HG02763 (cell line): ENCODE measurements around the gene GRIN1.

ENCODE experiments used
- ATAC-seq: cut with Tn5 transposase; IDR thresholded peaks from one replicate; pipeline ENCODE4 v1.9.1; 2021; ENCODE audit warnings: mild to moderate bottlenecking, moderate library complexity; ENCODE audit not compliant: unreplicated experiment

GRIN1 gene

DNA sequence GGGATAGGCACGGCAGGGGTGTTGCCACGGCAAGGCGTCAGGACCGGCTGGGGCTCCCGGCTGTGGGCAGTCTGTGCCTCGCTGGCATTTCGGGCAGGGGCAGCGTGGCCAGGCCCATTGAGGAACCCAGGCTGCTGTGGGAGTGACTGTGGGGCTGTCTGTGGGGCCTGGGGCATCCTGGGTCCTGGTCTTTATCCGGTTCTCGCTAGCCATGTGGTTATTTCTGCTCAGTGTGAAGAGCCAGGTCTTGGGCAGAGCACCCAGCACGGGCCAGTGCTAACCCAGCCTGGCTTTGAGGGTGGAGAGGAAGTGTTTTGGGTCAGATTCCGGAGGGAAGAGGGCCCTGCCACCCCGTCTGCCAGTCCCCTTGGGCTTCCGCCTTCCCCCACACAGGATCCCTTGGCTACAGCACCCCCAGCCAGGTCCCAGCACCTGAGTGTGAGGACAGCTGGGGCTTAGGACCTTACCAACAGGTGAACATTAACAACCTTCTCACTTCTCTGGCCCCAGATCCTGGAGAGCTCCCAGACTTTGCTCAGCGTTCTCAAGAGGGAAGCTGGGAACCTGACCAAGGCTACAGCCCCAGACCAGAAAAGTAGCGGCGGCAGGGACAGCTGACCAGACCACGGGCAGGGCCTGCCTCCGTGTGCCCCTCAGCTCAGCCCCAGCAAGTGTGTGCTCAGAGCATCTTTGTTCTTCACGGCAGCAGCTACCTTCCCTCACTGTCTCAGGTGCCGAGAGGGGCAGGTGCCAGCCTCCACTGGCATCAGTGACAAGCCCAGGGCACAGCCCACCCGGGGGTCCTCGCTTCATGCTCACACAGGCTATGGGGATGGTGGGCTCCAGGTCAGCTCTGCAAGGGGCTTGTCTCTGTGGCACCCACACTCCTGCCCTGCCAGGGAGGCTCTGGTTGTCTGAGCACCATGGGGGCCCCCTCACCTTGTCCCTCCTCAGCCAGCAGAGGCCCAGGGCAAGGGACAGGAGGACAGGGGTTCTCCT, 50.6 kb downstream of the GRIN1 start:
- ATAC-seq: no peak

DNA sequence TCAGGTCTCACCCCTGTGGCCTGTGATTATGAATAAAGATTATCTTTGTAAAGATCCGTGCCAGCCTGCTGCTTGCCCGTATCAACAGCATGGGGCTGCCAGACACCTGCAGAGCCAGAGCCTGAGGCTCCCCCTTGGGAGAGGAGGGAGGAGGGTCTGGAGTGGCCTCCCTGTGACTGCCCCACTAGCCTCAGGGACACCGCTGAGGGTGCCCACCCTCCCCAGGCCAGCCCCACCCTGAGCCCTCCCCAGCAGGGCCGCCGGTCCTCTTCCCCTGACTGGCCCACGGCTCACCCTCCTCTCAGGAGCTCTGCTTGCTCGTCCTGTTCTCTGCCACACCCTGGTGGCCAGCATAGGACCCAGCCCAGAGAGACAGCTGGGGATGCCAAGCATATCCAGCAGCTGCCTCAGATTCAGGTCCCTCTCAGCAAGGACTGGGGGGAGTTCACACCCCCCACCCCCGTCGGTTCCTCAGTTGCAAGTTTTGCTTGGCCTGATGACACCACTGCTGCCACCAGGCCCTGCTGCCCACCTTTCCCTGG, 51.4 kb downstream of the GRIN1 start:
- ATAC-seq: no peak

DNA sequence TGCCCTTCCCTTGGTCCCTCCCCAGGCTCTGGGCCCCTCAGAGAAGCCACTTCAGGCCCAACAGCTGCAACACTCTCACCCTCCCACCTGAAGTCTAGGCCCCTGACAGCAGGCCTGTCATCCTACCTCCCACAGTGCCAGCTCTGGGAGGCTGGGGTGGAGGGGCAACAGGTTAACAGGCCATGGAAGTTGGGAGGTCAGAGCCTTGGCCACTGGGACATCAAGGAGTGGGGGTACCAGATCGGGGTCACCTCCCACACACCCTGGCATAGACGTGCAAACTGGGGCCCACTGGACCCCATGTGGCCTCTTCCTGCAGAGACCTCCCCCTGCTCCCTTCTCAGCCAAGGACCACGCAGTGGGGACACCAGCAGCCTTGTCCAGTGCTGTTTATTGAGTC, 52.3 kb downstream of the GRIN1 start:
- no peak for ATAC-seq

DNA sequence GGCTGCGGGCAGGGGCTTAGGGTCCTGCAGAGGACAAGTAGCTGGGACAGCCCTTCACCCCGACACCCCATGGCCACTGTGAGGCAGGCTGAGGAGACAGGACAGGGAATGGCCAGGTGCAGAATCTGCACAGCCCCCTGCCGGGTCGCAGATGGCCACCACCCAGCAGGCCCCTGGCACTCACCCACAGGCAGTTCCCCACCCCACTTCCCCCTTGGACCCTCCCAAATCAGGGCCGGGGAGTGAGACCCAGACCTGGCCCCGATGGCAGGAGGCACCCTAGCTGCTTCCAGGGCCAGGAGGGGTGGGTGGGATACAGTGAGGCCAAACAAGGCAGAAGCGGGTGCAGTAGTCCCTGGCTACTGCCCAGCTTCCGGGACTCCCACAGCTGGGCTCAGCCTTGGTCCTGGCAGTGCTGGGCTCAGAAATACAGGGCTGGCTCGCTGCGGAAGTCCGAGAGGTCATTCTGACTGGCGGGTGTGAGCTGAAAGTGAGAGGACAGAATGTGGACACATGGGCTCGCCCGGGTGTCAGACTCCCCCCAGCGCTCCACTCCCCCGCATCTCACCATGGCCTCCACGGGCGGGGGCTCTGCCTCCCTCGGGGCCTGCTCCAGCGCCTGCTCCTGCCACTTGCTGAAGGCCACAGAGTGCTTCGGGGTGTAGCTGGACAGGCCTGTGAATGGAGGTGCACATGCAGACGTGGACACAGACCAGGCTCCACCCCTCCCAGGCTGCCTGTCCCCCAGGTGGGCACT, 52.9 kb downstream of the GRIN1 start:
- no peak for ATAC-seq

DNA sequence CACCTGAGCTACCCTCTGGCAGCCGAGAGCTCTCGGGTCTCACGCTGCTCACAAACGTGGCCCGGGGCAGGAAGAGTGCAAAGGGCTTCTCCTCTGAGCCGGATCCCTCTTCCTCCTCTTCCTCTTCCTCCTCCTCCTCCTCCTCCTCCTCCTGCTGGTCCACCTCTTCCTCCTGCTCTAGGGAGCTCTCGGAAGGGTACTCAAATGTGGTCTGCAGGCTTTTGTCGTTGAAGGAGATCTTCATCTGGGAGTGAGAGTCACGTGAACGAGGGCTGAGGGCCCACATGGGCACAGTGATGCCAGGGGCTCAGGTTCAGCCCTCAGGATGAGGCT, 53.5 kb downstream of the GRIN1 start:
- no peak for ATAC-seq

DNA sequence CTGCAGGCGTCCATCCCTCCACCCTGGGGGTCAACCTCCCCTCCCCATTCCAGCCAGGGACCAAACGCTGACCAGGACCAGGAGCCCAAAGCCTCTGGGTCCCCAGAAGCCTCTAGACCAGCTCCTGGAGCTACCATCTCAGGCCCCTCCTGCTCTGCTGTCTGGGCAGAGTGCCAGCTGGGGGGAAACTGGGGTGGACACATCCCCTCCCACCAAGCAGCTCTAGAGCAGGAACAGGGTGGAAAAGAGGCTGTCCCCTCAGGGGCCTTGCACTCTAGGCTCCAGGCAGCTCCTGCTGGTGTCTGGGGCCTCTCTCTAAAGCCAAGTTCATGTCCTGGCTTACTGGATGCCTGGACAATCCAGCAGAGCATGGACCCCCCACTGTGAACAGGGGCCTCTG, 53.9 kb downstream of the GRIN1 start:
- ATAC-seq: no peak

DNA sequence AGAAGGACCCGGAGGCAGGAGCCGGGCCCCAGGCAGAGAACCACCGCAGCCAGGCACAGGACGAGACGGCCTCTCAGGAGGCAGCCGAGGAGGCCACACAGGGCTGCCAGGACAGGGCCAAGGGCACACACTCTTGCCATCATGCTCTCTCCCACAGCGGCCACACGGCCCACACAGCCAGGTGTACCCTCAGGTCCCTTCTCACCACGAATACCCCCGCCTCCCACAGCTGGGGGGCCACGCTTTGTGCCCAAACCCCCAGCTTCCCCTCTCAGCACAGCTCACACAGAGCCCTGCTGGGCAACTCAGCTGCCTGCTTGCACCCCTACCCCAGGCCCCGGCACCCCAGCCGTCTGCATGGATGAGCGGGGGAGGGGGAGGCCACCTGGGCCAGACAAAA, 54.8 kb downstream of the GRIN1 start:
- ATAC-seq: no peak

DNA sequence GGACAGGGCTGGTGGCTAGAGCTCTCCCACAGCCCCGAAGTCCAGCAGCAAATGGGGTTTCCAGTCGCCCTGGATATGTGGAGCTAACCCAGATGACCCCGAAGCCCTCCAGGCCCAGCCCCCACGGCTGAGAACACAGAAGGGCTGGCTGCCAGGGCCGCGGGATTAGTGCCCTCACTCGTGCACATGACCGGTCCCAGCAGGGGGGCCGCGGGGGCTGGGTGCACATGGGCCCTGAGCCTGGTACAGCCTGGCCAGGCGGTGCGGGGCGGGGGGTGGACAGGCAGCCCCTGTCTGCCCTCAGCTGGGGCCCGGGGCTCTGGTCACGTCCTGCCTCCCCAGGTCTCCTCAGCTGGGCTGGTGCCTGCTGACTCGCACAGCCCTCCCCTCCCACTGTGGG, 55.4 kb downstream of the GRIN1 start:
- ATAC-seq: no peak

DNA sequence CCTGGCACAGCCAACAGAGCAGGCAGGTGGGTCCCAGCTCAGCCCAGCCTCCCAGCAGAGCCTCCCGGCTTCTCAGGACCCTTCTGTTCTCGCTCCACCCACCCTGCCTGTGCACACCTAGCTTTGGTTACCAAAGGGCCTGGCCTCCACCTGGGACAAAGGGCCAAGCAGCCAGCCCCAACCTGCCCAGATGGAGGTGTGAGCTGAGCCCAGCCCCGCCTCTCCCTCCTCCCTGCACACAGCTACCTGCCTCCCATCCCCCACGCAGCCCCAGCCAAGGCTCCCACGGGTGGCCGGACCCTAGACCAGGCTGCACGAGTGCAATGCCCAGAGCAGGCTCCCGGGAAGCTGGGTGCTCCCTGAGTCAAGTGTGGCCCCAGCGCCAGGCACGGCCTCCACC, 56.0 kb downstream of the GRIN1 start:
- no peak for ATAC-seq

DNA sequence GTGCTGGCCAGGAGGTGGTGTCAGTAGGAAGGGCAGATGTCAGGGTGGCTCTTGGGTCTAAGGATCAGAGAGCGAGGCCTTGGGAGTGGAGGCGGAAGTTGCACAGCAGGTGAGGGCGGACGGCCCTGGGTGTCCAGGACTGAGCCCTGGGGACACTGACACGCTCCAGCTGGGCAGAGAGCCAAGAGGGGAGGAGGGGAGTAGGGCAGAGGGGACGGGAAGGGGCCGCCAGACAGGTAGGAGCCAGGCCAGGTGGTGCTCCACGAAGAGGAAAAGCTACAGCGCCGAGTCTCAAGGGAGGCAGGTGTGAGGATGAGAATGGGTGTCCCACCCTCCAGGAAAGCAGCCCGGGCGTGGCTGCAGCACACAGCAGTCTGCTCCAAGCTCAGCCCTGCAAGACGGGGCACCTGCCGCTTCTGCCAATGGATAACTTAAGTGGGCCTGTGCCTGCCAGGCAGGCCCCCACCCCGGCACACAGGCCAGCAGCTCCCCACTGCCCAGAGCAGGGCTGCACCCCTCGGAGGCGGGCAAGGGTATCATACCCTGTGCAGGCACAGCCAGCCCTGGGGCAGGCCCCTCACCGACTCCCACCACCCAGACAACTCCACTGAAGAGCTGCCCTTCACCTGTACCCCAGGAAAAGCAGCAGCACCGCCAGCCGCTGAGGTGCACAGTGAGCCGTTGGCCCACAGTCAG, 56.7 kb downstream of the GRIN1 start:
- ATAC-seq: no peak

DNA sequence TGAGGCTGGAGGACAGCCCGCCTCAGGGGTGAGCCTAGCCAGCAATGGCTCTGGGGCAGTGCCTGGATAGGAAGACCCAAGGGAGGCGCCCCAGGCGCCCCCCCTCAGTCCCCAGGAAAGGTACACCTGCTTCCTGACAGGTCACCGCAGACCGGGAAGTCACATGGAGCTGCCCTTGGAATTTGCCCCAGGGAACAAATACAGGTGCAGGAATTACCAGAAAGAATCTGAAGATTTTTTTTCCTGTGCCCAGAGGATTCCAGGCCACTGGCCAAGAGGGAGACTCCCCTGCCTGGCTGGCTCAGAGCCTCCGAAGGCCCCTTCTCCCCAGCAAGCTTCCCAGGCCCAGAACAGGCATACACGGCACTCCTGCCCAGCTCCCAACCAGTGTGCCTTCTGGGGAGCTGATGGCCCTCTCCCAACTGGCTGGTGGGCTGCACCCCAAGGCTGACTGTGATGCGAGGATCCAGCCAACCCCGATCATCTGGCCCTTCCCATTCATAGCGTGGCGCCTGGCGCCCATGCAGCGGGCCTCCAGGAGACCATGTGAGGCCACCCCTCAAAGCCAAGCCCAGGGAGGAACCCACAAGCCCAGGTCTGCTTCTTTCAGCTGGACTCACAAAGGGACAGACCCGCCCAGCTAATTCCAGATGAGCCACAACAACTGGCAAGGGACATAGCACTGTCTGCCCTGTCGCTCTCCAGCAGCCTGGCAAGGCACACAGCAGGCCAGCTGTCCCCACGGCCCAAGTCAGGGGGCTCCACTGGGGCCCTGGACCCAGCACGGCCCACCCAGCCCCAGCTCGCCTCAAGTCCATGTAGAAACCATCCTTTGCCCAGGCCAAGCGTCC, 59.3 kb downstream of the GRIN1 start:
- no peak for ATAC-seq

DNA sequence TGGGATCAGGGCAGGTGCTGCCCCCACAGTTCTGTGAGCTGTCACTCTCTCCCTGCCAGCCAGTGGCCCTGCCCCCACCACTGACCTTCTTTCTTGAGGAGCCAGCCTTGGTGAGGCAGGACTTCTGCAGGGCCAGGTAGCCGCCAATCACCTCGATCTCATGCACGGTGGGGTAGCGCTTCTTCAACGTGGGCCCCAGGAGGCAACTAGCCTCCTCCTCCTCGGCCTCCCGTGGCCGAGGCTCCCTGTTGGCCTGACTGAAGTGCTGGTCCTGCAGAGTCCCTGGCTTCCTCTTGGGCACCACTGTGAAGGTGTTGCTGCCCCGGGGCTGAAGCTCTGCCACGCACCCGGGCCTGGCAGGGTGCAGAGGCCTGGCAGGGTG, 59.9 kb downstream of the GRIN1 start:
- no peak for ATAC-seq

DNA sequence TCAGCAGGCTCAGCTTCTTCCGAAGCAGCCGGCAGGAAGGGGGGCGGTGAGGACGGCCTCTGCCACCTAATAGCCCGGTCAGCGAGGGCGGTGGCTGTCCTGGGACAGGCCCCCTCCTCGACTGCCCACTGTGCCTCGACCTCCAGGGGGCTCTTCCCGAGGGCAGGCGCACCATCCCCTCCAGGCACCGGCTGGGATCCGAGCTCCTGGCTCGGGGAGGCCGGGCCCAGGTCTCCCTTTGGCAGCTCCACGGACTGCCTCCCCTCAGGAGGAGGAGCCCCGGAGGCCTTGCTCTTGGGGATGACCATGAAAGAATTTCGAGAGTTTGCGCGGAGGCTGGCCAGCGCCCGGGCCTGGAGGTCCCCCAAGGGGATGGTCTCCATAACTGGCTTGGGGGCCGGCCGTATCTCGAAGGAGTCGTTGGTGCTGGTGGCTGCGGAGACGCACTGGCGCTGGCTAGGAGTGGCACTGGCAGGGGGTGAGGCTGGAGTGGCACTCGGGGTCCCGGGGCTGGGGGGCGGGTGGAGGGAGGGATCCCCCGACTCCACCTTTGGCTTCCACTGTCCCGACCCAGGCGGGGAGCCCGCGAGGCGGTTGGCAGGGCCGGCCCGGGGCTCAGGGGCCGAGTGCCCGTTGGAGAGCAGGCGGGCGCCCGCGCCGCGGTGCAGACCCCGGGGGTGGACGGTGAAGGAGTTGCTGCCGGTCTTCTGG, 60.6 kb downstream of the GRIN1 start:
- no peak for ATAC-seq

DNA sequence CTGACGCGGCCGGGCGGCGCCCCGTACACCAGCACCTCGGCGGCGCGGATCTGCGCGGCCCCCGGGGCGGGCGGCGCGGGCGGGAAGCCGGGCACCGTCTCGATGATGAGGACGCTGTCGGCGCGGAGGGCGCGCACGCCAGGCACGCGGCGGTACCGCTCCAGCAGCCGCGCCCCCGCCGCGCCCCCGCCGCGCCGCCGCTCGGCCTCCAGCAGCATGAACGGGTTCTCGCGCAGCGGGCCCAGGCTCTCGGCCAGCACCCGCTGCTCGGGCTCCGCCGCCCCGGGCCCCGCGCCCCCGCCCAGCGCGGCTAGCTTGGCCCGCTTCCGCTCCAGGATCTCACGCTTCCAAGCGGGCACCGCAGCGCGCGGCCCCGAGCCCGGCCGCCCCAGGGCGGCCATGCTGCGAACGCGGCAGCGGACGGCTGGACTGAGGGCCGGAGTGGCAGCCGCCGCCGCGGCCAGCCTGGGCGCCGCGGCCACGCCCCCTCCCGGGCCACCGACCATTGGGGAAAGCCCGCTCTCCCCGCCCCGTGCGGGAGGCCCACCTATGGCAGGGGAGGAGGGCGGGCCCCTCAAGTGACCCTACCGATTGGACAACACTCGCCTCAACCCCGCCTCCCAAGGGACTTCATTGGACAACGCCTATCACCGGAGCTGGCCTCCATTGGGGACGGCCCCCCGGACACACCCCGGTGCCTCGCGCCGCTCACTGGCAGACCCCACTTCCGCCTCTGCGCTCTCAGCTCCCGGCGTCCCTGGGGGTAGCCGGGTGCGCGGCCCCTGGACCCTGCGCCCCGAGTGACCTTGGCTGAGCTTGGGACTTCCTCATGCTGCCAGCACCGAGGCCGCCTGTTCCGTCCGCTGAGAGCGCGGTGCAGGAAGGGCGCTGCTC, 61.6 kb downstream of the GRIN1 start, which contains the start of gene TPRN:
Gene TPRN, minus strand, starts transcription at position 431 of the 894 bp plus-strand sequence. Its CDS starts 30 bp downstream, at position 401.
- peak; percentile 86 for ATAC-seq

DNA sequence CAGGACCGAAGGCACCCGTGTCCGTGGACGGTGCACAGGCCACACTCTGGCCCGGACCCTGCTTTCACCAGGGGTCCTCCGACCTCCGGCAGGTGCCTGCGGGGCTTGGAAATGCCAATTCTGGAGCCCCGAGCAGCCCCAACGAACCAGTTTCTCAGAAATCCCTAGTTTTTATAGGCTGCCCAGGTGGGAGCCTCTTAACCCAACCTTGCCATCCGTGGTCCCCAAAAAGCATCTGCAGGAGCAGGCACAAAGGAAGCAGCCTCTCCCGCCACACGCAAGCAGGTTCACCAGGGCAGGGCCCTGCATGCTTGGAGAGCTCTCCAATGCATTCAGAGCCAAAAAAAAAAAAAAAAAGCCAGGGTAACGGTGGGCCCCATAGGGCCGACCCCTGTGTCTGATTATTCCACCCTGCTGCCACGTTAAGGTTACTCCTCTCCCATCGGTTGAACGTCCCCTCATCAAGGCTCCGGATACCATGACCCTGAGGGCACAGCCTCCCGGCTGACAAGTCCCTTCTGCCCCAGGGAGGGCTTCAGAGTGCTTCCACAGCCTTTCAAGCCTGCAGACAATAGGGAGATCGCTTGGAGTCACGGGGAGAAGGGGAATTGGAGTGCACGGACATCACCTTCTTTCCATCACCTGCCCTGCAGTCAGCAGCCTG, 62.4 kb downstream of the GRIN1 start:
- no peak for ATAC-seq

DNA sequence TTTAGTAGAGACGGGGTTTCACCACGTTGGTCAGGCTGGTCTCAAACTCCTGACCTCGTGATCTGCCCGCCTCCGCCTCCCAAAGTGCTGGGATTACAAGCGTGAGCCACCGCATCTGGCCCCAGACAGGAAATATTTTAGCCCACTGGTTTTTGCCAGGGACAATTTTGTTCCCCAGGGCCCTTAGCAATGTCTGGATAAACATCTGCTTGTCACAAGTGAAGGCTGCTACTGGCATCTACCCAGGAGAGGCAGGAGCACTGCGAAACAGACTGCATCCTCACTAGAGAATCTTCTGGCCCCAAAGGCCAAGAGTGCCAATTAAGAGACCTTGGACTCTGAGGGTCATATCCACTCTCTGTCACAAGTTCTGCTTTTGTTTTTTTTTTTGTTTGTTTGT, 64.0 kb downstream of the GRIN1 start:
- ATAC-seq: no peak

DNA sequence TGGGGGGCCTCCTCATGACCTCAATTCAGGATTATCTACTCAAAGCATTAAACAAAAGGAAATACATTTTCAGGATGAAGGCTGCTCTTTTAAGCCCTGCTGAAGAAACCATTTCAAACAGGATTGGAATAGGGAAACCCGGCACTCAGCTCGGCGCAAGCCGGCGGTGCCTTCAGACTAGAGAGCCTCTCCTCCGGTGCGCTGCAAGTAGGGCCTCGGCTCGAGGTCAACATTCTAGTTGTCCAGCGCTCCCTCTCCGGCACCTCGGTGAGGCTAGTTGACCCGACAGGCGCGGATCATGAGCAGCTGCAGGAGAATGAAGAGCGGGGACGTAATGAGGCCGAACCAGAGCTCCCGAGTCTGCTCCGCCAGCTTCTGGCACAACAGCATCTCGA, 65.8 kb downstream of the GRIN1 start:
- ATAC-seq: no peak
